Activated CD8-positive, alpha-beta memory T cell treated with anti-CD3 and anti-CD28 coated beads, Interleukin-2, amount 50 U/mL, for 24 hours (primary cell): ENCODE results near the gene PLPP3.

Source experiments
- DNase-seq: peaks from one replicate; pipeline ENCODE4 v3.0.0-alpha.2; 2020; ENCODE audit errors: extremely low read depth

The PLPP3 gene

GRCh38 chr1:56522680-56523079 is 56.7 kb downstream of the PLPP3 start:
- no peak for DNase-seq

GRCh38 chr1:56520016-56520601 is 59.3 kb downstream of the PLPP3 start:
- DNase-seq: no peak

- DNase-seq: no peak
These were observed 61.8 kb downstream of the PLPP3 start for GRCh38 chr1:56517404-56518130.

GRCh38 chr1:56516539-56517252 is 62.7 kb downstream of the PLPP3 start:
- DNase-seq: no peak

- DNase-seq: no peak
These were observed 63.3 kb downstream of the PLPP3 start for GRCh38 chr1:56515898-56516538.

GRCh38 chr1:56512724-56513494 is 66.5 kb downstream of the PLPP3 start:
- no peak for DNase-seq

- no peak for DNase-seq
These were observed 67.6 kb downstream of the PLPP3 start for GRCh38 chr1:56511766-56512165.

- no peak for DNase-seq
These were observed 68.0 kb downstream of the PLPP3 start for GRCh38 chr1:56511364-56511763.

GRCh38 chr1:56510642-56511021 is 68.7 kb downstream of the PLPP3 start:
- DNase-seq: no peak

- no peak for DNase-seq
These were observed 69.4 kb downstream of the PLPP3 start for GRCh38 chr1:56509713-56510641.

GRCh38 chr1:56508523-56508983 is 70.8 kb downstream of the PLPP3 start:
- no peak for DNase-seq

- no peak for DNase-seq
These were observed 71.3 kb downstream of the PLPP3 start for GRCh38 chr1:56507925-56508522.

- no peak for DNase-seq
These were observed 72.3 kb downstream of the PLPP3 start for GRCh38 chr1:56506951-56507491.

- DNase-seq: no peak
These were observed 73.3 kb downstream of the PLPP3 start for GRCh38 chr1:56505792-56506743.

GRCh38 chr1:56502700-56503245 is 76.6 kb downstream of the PLPP3 start:
- DNase-seq: no peak

- DNase-seq: no peak
These were observed 77.5 kb downstream of the PLPP3 start for GRCh38 chr1:56501888-56502287.

- DNase-seq: no peak
These were observed 77.9 kb downstream of the PLPP3 start for GRCh38 chr1:56501426-56501825.
